ENCODE measurements around the gene RTN4R.

The RTN4R gene

GRCh38 chr22:20206709-20207215 is 61.4 kb downstream of the RTN4R start:
- Mint-ChIP-seq H3K4me1 (peaks cover 29% of the 10 kb centered on the region), H3K27ac (peak overlapping the region; percentile 94), H3K27me3 (peaks cover 12% of the 10 kb centered on the region), H3K36me3 (no peaks in the 10 kb centered on the region), H3K4me3 (peak overlapping the region; percentile 91), H3K9me3 (no peaks in the 10 kb centered on the region)
- CTCF ChIA-PET = interaction anchor here (1.0 kb wide), 1 partner anchor 52 kb away, joined by 3 read pairs; no protein-coding TSS in a partner anchor
- peak; percentile 57 for DNase-seq

DNA sequence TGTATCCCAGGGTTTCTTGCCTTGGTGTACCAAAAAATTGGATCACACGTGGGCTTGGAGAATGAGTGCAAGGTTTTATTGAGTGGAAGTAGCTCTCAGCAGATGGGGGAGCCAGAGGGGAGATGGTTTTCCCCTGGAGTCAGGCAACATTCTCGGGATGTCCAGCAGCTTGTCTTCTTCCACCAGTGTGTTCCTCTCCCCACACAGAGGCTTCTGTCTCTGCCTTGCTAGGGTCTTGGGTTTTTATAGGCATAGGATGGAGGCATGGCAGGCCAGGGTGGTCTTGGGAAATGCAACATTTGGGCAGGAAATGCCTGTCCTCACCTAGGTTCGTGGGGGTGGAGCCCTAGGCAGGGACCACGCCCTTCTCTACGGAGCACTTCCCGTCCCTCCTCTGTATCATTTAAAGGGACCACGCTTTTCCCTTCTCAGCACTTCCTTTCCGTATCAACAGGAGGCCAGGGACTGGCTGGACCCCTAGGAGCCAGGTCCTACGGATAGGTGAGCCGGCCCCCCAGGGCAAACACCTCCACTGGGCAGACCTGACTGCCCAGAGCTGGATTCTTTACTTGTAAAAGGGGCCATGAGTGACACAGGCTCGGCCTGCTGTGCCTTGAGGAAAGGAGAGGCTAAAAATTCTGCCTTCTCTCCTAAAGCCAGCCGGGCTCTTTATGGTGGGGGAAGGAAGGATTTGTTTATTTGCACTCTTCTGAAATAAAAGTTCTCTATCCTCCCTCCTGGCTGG is 62.0 kb downstream of the RTN4R start:
- Mint-ChIP-seq H3K4me1 (peaks cover 29% of the 10 kb centered on the region), H3K27me3 (peaks cover 16% of the 10 kb centered on the region), H3K9me3 (no peaks in the 10 kb centered on the region), H3K27ac (peak overlapping the region; percentile 94), H3K4me3 (peak overlapping the region; percentile 91), H3K36me3 (no peaks in the 10 kb centered on the region)
- DNase-seq = peak; percentile 84
- CTCF ChIA-PET = interaction anchor here (1.0 to 1.5 kb wide), 3 partner anchors 13 to 53 kb away, joined by 3 to 6 read pairs (median 3); no protein-coding TSS in a partner anchor

GRCh38 chr22:20205464-20205963 is 62.6 kb downstream of the RTN4R start:
- Mint-ChIP-seq H3K27me3 (peaks cover 16% of the 10 kb centered on the region), H3K27ac (peak overlapping the region; percentile 94), H3K36me3 (no peaks in the 10 kb centered on the region), H3K4me3 (peak overlapping the region; percentile 91), H3K9me3 (no peaks in the 10 kb centered on the region), H3K4me1 (peaks cover 29% of the 10 kb centered on the region)
- DNase-seq = no peak
- CTCF ChIA-PET = interaction anchor here (1.0 to 1.5 kb wide), 2 partner anchors 12 to 33 kb away, joined by 3 to 6 read pairs; no protein-coding TSS in a partner anchor

DNA sequence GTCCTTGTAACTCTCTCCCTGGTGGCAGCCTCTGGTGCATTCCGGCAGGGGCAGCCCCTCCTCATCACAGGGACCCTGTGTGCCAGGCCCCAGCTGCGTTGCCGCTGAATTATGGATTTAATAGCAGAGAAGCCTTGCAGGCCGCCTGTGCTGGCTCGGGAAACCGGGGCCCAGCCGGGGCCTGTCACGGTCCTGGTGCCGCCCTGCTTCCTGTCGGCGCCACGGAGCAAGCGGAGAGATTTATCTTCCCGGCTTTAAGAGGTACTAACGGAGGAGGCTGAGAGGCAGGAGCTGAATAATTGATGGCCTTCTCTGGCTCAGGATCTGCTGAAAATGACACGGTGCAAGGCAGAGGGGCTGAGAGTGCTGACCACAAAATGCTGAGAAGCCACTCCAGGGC is 63.3 kb downstream of the RTN4R start:
- peaks cover 29% of the 10 kb centered on the region for H3K4me1 Mint-ChIP-seq
- no peak for DNase-seq
- H3K27ac Mint-ChIP-seq = no peak overlapping the region
- H3K4me3 Mint-ChIP-seq = no peak overlapping the region
- CTCF ChIA-PET = interaction anchor here (1.5 kb wide), 1 partner anchor 34 kb away, joined by 6 read pairs; no protein-coding TSS in a partner anchor
- H3K36me3 Mint-ChIP-seq = no peaks in the 10 kb centered on the region
- peaks cover 16% of the 10 kb centered on the region for H3K27me3 Mint-ChIP-seq
- no peaks in the 10 kb centered on the region for H3K9me3 Mint-ChIP-seq

DNA sequence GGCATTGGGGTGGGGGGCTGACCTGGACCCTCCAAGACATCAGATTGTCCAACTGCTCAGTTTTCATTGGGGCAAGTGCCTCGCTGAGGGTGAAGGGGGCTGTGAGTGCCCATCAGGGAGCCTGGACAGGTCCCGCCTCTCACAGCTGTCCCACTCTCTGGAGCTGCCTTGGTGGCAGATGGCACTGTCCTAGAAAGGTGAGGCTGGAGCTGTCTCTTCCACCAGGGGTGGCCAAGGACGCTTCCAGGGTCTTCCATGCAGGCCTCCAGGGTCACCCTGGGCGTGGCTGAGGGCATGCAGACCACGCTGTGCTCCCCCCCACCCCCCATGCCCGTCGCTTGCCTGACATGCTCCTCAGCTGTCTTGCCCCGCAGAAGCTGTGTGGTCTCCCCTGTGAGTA is 63.8 kb downstream of the RTN4R start:
- CTCF ChIA-PET = no interaction called here
- H3K9me3 Mint-ChIP-seq = no peaks in the 10 kb centered on the region
- DNase-seq = no peak
- peaks cover 29% of the 10 kb centered on the region for H3K4me1 Mint-ChIP-seq
- H3K27me3 Mint-ChIP-seq = peaks cover 16% of the 10 kb centered on the region
- no peaks in the 10 kb centered on the region for H3K36me3 Mint-ChIP-seq
- no peak overlapping the region for H3K27ac Mint-ChIP-seq
- H3K4me3 Mint-ChIP-seq = no peak overlapping the region

- Mint-ChIP-seq H3K27ac (no peak overlapping the region), H3K9me3 (no peaks in the 10 kb centered on the region), H3K4me1 (peaks cover 29% of the 10 kb centered on the region), H3K4me3 (no peak overlapping the region), H3K27me3 (peaks cover 16% of the 10 kb centered on the region), H3K36me3 (no peaks in the 10 kb centered on the region)
- CTCF ChIA-PET = no interaction called here
- DNase-seq = no peak
These were observed 64.4 kb downstream of the RTN4R start for GRCh38 chr22:20203552-20204201.

- no peak overlapping the region for H3K27ac Mint-ChIP-seq
- CTCF ChIA-PET = no interaction called here
- no peak for DNase-seq
- no peaks in the 10 kb centered on the region for H3K9me3 Mint-ChIP-seq
- no peak overlapping the region for H3K4me3 Mint-ChIP-seq
- H3K36me3 Mint-ChIP-seq = no peaks in the 10 kb centered on the region
- H3K27me3 Mint-ChIP-seq = peaks cover 17% of the 10 kb centered on the region
- H3K4me1 Mint-ChIP-seq = peaks cover 23% of the 10 kb centered on the region
These were observed 65.0 kb downstream of the RTN4R start for GRCh38 chr22:20203142-20203551.

- no peak for DNase-seq
- Mint-ChIP-seq H3K9me3 (no peaks in the 10 kb centered on the region), H3K27ac (no peak overlapping the region), H3K36me3 (no peaks in the 10 kb centered on the region), H3K27me3 (peaks cover 21% of the 10 kb centered on the region), H3K4me3 (no peak overlapping the region), H3K4me1 (peaks cover 13% of the 10 kb centered on the region)
- CTCF ChIA-PET = interaction anchor here (1.5 kb wide), 1 partner anchor 9 kb away, joined by 3 read pairs; no protein-coding TSS in a partner anchor
These were observed 66.2 kb downstream of the RTN4R start for GRCh38 chr22:20201837-20202392.

GRCh38 chr22:20199906-20200305 is 68.2 kb downstream of the RTN4R start:
- peaks cover 21% of the 10 kb centered on the region for H3K27me3 Mint-ChIP-seq
- no peak for DNase-seq
- H3K27ac Mint-ChIP-seq = no peak overlapping the region
- no peak overlapping the region for H3K4me3 Mint-ChIP-seq
- CTCF ChIA-PET = no interaction called here
- H3K36me3 Mint-ChIP-seq = no peaks in the 10 kb centered on the region
- H3K4me1 Mint-ChIP-seq = no peaks in the 10 kb centered on the region
- H3K9me3 Mint-ChIP-seq = no peaks in the 10 kb centered on the region

- no peak overlapping the region for H3K4me3 Mint-ChIP-seq
These were observed 68.7 kb downstream of the RTN4R start for GRCh38 chr22:20199413-20199842.

GRCh38 chr22:20198557-20199319 is 69.4 kb downstream of the RTN4R start:
- Mint-ChIP-seq H3K9me3 (no peaks in the 10 kb centered on the region), H3K4me3 (no peak overlapping the region), H3K36me3 (no peaks in the 10 kb centered on the region), H3K4me1 (no peaks in the 10 kb centered on the region), H3K27me3 (peaks cover 21% of the 10 kb centered on the region), H3K27ac (no peak overlapping the region)
- no peak for DNase-seq
- CTCF ChIA-PET = no interaction called here

More at GRCh38 chr22:20199413-20199842, 68.7 kb downstream of the RTN4R start:
- CTCF ChIA-PET = no interaction called here
- Mint-ChIP-seq H3K4me1 (no peaks in the 10 kb centered on the region), H3K9me3 (no peaks in the 10 kb centered on the region), H3K36me3 (no peaks in the 10 kb centered on the region), H3K27me3 (peaks cover 21% of the 10 kb centered on the region), H3K27ac (no peak overlapping the region)
- no peak for DNase-seq

DNA sequence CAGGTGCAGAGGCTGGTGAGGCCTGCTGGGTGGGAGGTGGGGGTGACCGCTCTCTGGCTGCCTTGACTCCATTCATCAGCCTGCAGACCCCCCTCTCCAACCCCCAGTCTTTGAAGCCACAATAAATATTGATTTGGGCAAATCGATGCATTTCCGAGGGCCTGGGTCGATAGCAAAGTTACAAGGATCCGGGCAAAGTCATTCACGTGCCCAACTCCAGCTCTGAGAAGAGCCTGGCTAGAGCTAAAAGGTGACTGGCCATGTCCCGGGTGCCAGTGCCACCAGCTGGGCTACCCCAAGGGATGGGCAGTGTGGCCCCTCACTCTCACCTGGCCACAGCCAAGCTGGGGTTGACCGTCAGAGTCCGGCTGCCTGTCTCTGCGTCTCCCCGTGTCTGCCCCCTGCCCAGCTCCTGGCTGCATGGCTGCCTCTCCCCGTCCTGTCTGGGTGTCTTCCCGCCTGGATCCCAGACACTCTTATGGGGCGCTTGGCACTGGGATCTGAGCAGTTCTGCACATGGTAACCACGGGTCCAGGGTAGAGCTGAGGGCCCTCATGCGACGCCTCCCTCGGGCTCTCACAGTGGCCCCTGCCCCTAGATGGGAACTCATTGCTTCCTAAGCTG is 70.6 kb downstream of the RTN4R start:
- Mint-ChIP-seq H3K27ac (no peak overlapping the region), H3K4me3 (no peak overlapping the region), H3K36me3 (no peaks in the 10 kb centered on the region), H3K27me3 (peaks cover 17% of the 10 kb centered on the region), H3K4me1 (no peaks in the 10 kb centered on the region), H3K9me3 (no peaks in the 10 kb centered on the region)
- CTCF ChIA-PET = no interaction called here
- no peak for DNase-seq

GRCh38 chr22:20196094-20196842 is 71.8 kb downstream of the RTN4R start:
- no peak for DNase-seq
- CTCF ChIA-PET = no interaction called here
- Mint-ChIP-seq H3K27me3 (peaks cover 5% of the 10 kb centered on the region), H3K36me3 (no peaks in the 10 kb centered on the region), H3K27ac (no peak overlapping the region), H3K4me1 (no peaks in the 10 kb centered on the region), H3K4me3 (no peak overlapping the region), H3K9me3 (no peaks in the 10 kb centered on the region)
